Raji (cell line): Measurements from ENCODE around the gene CUX1.

Source experiments
- POLR2A ChIP-seq: IDR thresholded peaks from 2 replicates; pipeline ENCODE4 v1.6.1; 2011; ENCODE audit warnings: low read depth, low read length, control low read depth; ENCODE audit not compliant: insufficient read depth

The CUX1 gene

GRCh38 chr7:101817471-101818286 is at the start of gene CUX1:
Gene CUX1 (plus strand): TSS chr7:101817626. CDS start chr7:101817640, 14 bp downstream.
- no peak for TF ChIP-seq POLR2A

GRCh38 chr7:101768280-101768679 is 49.1 kb upstream of the CUX1 start:
- TF ChIP-seq POLR2A: no peak

GRCh38 chr7:101770466-101770865 is 47.0 kb upstream of the CUX1 start:
- TF ChIP-seq POLR2A: no peak

GRCh38 chr7:101772508-101773211 is 44.8 kb upstream of the CUX1 start:
- no peak for TF ChIP-seq POLR2A

- no peak for TF ChIP-seq POLR2A
Measured at GRCh38 chr7:101775181-101775580, 42.2 kb upstream of the CUX1 start.

GRCh38 chr7:101778026-101778580 is 39.3 kb upstream of the CUX1 start:
- TF ChIP-seq POLR2A: no peak

GRCh38 chr7:101779267-101779666 is 38.2 kb upstream of the CUX1 start:
- TF ChIP-seq POLR2A: no peak

- no peak for TF ChIP-seq POLR2A
Measured at GRCh38 chr7:101780281-101780680, 37.1 kb upstream of the CUX1 start.

GRCh38 chr7:101781439-101781838 is 36.0 kb upstream of the CUX1 start:
- no peak for TF ChIP-seq POLR2A

GRCh38 chr7:101782476-101782875 is 35.0 kb upstream of the CUX1 start:
- no peak for TF ChIP-seq POLR2A

- no peak for TF ChIP-seq POLR2A
Measured at GRCh38 chr7:101782896-101783295, 34.5 kb upstream of the CUX1 start.

- TF ChIP-seq POLR2A: no peak
Measured at GRCh38 chr7:101783381-101784181, 33.8 kb upstream of the CUX1 start.

GRCh38 chr7:101784292-101785127 is 32.9 kb upstream of the CUX1 start:
- no peak for TF ChIP-seq POLR2A

- TF ChIP-seq POLR2A: no peak
Measured at GRCh38 chr7:101787864-101788263, 29.6 kb upstream of the CUX1 start.
